Stimulated activated CD8-positive, alpha-beta memory T cell treated with anti-CD3 and anti-CD28 coated beads, Interleukin-7, amount 100 ng/mL, for 1 hour (primary cell): ENCODE data around the gene ZNF396.

Experiments used
- DNase-seq, 2 donors: peaks; one replicate each; pipeline ENCODE4 v3.0.0-alpha.2; 2020; ENCODE audit warnings: low read depth in 2 of 2

Gene ZNF396

GRCh38 chr18:35335866-35336265, 41.3 kb downstream of the ZNF396 start:
- no peak for DNase-seq

DNA sequence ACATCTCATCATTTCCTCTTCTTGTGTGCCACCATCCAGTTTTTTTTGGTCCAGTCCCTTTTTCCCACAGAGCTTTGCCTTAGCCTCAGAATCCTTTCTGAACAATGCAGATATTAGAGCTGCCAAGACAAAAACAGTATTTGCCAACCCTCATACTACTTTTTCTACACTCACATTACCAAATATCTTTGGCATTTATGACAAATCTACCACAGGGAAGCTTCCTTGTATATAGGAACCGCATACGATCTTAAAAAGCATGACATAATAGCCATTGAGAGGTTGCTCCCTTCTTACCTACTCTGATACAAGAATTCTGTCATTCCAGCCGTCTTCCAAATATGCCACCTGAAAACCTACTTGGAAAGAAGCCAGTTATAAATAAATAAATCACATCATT, 42.3 kb downstream of the ZNF396 start:
- no peak for DNase-seq

- no peak for DNase-seq
These were observed 42.9 kb downstream of the ZNF396 start for GRCh38 chr18:35334212-35334611.

DNA sequence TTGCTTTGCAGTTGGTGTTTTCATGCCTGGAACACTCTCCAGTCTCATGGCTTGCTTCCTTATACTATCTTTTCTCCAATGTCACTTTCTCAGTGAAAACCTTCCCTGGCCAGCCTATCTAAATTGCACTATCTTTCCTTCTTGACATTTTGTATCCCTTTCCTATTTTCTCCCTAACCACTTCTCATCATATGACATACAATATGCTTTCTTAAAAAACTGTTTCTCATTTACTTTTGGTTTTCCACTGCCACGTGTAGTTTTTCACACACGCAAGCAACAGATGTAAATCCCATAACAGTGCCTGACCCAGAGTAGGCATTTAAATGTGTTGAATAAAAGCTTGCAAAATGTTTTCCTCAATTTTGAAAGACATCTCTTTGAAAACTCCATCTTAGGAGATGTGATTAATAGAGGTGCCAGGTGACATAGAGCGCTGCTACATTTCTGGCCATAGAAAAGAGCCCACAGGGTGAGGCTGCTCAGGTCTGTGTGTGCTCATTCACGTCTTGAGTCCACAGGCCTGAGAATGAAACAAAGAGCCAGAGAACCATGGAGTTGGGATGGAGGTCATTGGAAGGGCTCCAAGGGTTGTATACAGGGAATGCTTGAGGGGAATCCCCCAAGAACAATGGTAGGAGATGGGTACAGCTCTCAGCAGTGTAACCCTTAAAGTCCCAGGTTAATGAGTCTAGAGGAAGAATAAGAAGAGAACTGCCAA, 45.6 kb downstream of the ZNF396 start:
- DNase-seq: no peak

- no peak for DNase-seq
These were observed 48.3 kb downstream of the ZNF396 start for GRCh38 chr18:35328868-35329267.

- DNase-seq: no peak
These were observed 50.3 kb downstream of the ZNF396 start for GRCh38 chr18:35326695-35327387.

GRCh38 chr18:35324926-35325655, 52.0 kb downstream of the ZNF396 start:
- no peak for DNase-seq

- DNase-seq: no peak
These were observed 54.4 kb downstream of the ZNF396 start for GRCh38 chr18:35322486-35323458.
